WTC11 (cell line): Measurements from ENCODE around the gene RETREG2.

Experiments
- ELF4 ChIP-seq: sonication (generic); formaldehyde crosslinking; IDR thresholded peaks from 2 replicates; pipeline ENCODE4 v1.8.1; 2022; ENCODE audit warnings: low read depth, mild to moderate bottlenecking, moderate library complexity, missing genetic modification reagents
- GABPB1 ChIP-seq: sonication (generic); formaldehyde crosslinking; IDR thresholded peaks from 2 replicates; pipeline ENCODE4 v1.8.1; 2023; ENCODE audit warnings: mild to moderate bottlenecking, missing genetic modification reagents
- NR3C1 ChIP-seq: sonication (generic); formaldehyde crosslinking; conservative IDR thresholded peaks from 2 replicates; pipeline ENCODE4 v1.8.1; 2023; ENCODE audit warnings: low read depth, mild to moderate bottlenecking, missing genetic modification reagents
- RELA ChIP-seq: sonication (generic); formaldehyde crosslinking; IDR thresholded peaks from 2 replicates; pipeline ENCODE4 v1.8.1; 2022; ENCODE audit warnings: missing genetic modification reagents, mild to moderate bottlenecking, borderline replicate concordance
- ZBTB21 ChIP-seq: sonication (generic); formaldehyde crosslinking; IDR thresholded peaks from 2 replicates; pipeline ENCODE4 v1.8.1; 2023; ENCODE audit warnings: mild to moderate bottlenecking, missing genetic modification reagents, borderline replicate concordance
- ZNF121 ChIP-seq: sonication (generic); formaldehyde crosslinking; IDR thresholded peaks from 2 replicates; pipeline ENCODE4 v1.8.0; 2023; ENCODE audit warnings: missing genetic modification reagents
- TF ChIP-seq, protein P1 (sequence below): fragments of 200-600 bp; IDR thresholded peaks from 2 replicates; pipeline ENCODE4 v1.8.0; 2022; ENCODE audit warnings: antibody characterized with exemption
- TF ChIP-seq, protein P2 (sequence below): sonication (generic); formaldehyde crosslinking; IDR thresholded peaks from 2 replicates; pipeline ENCODE4 v1.8.1; 2022; ENCODE audit warnings: mild to moderate bottlenecking, missing genetic modification reagents, moderate library complexity, borderline replicate concordance
- TF ChIP-seq, protein P3 (sequence below): sonication (generic); formaldehyde crosslinking; IDR thresholded peaks from 2 replicates; pipeline ENCODE4 v1.8.0; 2022; ENCODE audit warnings: mild to moderate bottlenecking, missing genetic modification reagents
- TF ChIP-seq, protein P4 (sequence below): sonication (generic); formaldehyde crosslinking; IDR thresholded peaks from 2 replicates; pipeline ENCODE4 v1.8.1; 2023; ENCODE audit warnings: mild to moderate bottlenecking, moderate library complexity, missing genetic modification reagents
- TF ChIP-seq, protein P5 (sequence below): fragments of 250-450 bp; sonication (Bioruptor Pico); IDR thresholded peaks from 2 replicates; pipeline ENCODE4 v1.9.0; 2021; ENCODE audit warnings: mild to moderate bottlenecking
- TF ChIP-seq, protein P6 (sequence below): sonication (generic); formaldehyde crosslinking; IDR thresholded peaks from 2 replicates; pipeline ENCODE4 v1.8.1; 2022; ENCODE audit warnings: mild to moderate bottlenecking, moderate library complexity, missing genetic modification reagents

DNA sequence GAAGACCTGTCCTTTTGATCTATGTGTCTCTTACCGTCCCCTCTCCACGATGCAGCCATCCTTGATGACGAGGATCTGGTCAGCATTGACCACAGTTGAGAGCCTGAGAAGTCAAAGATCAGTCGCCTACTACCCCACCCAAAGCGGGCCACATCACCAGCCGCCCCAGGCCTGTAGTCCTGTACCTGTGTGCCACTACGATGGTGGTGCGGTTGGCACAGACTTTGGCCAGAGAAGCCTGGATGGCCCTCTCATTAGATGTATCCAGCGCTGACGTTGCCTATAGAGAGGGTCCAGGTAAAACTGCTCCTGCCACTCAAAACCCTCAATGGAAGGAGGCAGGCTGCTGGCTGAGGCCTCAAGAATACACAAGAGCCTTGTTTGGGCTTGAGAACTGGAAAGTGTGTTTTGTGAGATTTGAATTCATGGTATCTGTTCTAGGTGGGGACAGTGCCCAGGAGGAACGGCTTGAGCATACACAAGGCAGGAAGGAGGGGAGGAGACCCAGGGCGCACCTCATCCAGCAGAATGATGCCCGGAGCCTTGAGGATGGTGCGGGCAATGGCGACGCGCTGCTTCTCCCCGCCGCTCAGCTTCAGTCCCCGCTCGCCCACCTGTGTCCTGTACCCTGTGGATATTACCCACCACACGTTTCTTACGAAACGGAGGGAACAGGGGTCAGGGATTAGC, 32.3 kb downstream of the RETREG2 start:
- TF ChIP-seq, protein P1, sequence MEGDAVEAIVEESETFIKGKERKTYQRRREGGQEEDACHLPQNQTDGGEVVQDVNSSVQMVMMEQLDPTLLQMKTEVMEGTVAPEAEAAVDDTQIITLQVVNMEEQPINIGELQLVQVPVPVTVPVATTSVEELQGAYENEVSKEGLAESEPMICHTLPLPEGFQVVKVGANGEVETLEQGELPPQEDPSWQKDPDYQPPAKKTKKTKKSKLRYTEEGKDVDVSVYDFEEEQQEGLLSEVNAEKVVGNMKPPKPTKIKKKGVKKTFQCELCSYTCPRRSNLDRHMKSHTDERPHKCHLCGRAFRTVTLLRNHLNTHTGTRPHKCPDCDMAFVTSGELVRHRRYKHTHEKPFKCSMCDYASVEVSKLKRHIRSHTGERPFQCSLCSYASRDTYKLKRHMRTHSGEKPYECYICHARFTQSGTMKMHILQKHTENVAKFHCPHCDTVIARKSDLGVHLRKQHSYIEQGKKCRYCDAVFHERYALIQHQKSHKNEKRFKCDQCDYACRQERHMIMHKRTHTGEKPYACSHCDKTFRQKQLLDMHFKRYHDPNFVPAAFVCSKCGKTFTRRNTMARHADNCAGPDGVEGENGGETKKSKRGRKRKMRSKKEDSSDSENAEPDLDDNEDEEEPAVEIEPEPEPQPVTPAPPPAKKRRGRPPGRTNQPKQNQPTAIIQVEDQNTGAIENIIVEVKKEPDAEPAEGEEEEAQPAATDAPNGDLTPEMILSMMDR: no peak
- no peak for TF ChIP-seq ZNF121 (CRISPR knock-in tag)
- TF ChIP-seq NR3C1: no peak
- no peak for TF ChIP-seq ZBTB21 (CRISPR knock-in tag)
- no peak for TF ChIP-seq RELA (CRISPR knock-in tag)
- TF ChIP-seq, protein P2, sequence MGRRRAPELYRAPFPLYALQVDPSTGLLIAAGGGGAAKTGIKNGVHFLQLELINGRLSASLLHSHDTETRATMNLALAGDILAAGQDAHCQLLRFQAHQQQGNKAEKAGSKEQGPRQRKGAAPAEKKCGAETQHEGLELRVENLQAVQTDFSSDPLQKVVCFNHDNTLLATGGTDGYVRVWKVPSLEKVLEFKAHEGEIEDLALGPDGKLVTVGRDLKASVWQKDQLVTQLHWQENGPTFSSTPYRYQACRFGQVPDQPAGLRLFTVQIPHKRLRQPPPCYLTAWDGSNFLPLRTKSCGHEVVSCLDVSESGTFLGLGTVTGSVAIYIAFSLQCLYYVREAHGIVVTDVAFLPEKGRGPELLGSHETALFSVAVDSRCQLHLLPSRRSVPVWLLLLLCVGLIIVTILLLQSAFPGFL: no peak
- TF ChIP-seq GABPB1 (CRISPR knock-in tag): no peak
- TF ChIP-seq, protein P3, sequence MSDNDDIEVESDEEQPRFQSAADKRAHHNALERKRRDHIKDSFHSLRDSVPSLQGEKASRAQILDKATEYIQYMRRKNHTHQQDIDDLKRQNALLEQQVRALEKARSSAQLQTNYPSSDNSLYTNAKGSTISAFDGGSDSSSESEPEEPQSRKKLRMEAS (CRISPR knock-in tag): no peak
- TF ChIP-seq, protein P4, sequence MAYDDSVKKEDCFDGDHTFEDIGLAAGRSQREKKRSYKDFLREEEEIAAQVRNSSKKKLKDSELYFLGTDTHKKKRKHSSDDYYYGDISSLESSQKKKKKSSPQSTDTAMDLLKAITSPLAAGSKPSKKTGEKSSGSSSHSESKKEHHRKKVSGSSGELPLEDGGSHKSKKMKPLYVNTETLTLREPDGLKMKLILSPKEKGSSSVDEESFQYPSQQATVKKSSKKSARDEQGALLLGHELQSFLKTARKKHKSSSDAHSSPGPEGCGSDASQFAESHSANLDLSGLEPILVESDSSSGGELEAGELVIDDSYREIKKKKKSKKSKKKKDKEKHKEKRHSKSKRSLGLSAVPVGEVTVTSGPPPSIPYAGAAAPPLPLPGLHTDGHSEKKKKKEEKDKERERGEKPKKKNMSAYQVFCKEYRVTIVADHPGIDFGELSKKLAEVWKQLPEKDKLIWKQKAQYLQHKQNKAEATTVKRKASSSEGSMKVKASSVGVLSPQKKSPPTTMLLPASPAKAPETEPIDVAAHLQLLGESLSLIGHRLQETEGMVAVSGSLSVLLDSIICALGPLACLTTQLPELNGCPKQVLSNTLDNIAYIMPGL (CRISPR knock-in tag): no peak
- TF ChIP-seq, protein P5, sequence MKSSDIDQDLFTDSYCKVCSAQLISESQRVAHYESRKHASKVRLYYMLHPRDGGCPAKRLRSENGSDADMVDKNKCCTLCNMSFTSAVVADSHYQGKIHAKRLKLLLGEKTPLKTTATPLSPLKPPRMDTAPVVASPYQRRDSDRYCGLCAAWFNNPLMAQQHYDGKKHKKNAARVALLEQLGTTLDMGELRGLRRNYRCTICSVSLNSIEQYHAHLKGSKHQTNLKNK: no peak
- TF ChIP-seq, protein P6, sequence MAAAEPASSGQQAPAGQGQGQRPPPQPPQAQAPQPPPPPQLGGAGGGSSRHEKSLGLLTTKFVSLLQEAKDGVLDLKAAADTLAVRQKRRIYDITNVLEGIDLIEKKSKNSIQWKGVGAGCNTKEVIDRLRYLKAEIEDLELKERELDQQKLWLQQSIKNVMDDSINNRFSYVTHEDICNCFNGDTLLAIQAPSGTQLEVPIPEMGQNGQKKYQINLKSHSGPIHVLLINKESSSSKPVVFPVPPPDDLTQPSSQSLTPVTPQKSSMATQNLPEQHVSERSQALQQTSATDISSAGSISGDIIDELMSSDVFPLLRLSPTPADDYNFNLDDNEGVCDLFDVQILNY (CRISPR knock-in tag): no peak
- no peak for TF ChIP-seq ELF4 (CRISPR knock-in tag)
